ENCODE data around the gene TJP2.

Gene TJP2

GRCh38 chr9:69248005-69248404, 73.9 kb downstream of the TJP2 start:
- TF ChIP-seq CTCF (IDR thresholded peaks at IDR 0.05; ENCODE audit: low read depth, low read length), result no peak
- no peak overlapping the region for H3K4me3 ChIP-seq (ENCODE audit: low read depth, low read length)

GRCh38 chr9:69249337-69249736, 75.3 kb downstream of the TJP2 start:
- H3K4me3 ChIP-seq (ENCODE audit: low read depth, low read length), result no peak overlapping the region
- TF ChIP-seq CTCF (IDR thresholded peaks at IDR 0.05; ENCODE audit: low read depth, low read length), result no peak

GRCh38 chr9:69250681-69251080, 76.6 kb downstream of the TJP2 start:
- no peak overlapping the region for H3K4me3 ChIP-seq (ENCODE audit: low read depth, low read length)
- no peak for TF ChIP-seq CTCF (IDR thresholded peaks at IDR 0.05; ENCODE audit: low read depth, low read length)

GRCh38 chr9:69252436-69252835, 78.4 kb downstream of the TJP2 start:
- no peak for TF ChIP-seq CTCF (IDR thresholded peaks at IDR 0.05; ENCODE audit: low read depth, low read length)
- H3K4me3 ChIP-seq (ENCODE audit: low read depth, low read length), result no peak overlapping the region

- H3K4me3 ChIP-seq (ENCODE audit: low read depth, low read length), result no peak overlapping the region
- no peak for TF ChIP-seq CTCF (IDR thresholded peaks at IDR 0.05; ENCODE audit: low read depth, low read length)
Observed at GRCh38 chr9:69253057-69253456, 79.0 kb downstream of the TJP2 start.

- no peak overlapping the region for H3K4me3 ChIP-seq (ENCODE audit: low read depth, low read length)
- TF ChIP-seq CTCF (IDR thresholded peaks at IDR 0.05; ENCODE audit: low read depth, low read length), result no peak
Observed at GRCh38 chr9:69254223-69254622, 80.1 kb downstream of the TJP2 start.

- TF ChIP-seq CTCF (IDR thresholded peaks at IDR 0.05; ENCODE audit: low read depth, low read length), result no peak
- H3K4me3 ChIP-seq (ENCODE audit: low read depth, low read length), result no peak overlapping the region
Observed at GRCh38 chr9:69255591-69255990, 81.5 kb downstream of the TJP2 start.
